ENCODE measurements around the gene ABCB4. TPM values are rescaled to one million over a fixed set of nuclear protein-coding genes. Genes with fewer than 3 reads are reported as not detected.

ABCB4 gene
- total RNA-seq, 1 donor from 2014 or later = 0.41 TPM

GRCh38 chr7:87416682-87417587, 58.5 kb downstream of the ABCB4 start:
- Histone ChIP-seq H3K27me3 (no peaks in the 10 kb centered on the region), H3K36me3 (no peaks in the 10 kb centered on the region), H3K4me3 (no peak overlapping the region), H3K9me3 (no peaks in the 10 kb centered on the region), H3K27ac (no peak overlapping the region), H3K4me1 (no peaks in the 10 kb centered on the region)
- ATAC-seq (peak; percentile 77), DNase-seq (no peak)
- peak; percentile 76 for TF ChIP-seq CTCF (IDR thresholded peaks at IDR 0.05)
- intact Hi-C loops (cut with DNase I) = no loop called here

- intact Hi-C loops (cut with DNase I) = loop anchor here (5.0 kb wide), 1 partner anchor 102 kb away; no protein-coding TSS in a partner anchor
- Histone ChIP-seq H3K4me1 (no peaks in the 10 kb centered on the region), H3K9me3 (no peaks in the 10 kb centered on the region), H3K27ac (no peak overlapping the region), H3K36me3 (no peaks in the 10 kb centered on the region), H3K4me3 (no peak overlapping the region), H3K27me3 (no peaks in the 10 kb centered on the region)
- no peak for DNase-seq
- no peak for ATAC-seq
- TF ChIP-seq CTCF (IDR thresholded peaks at IDR 0.05) = no peak
Measured at GRCh38 chr7:87414794-87415188, 60.7 kb downstream of the ABCB4 start.

- Histone ChIP-seq H3K36me3 (no peaks in the 10 kb centered on the region), H3K4me1 (no peaks in the 10 kb centered on the region), H3K27ac (no peak overlapping the region), H3K27me3 (no peaks in the 10 kb centered on the region), H3K4me3 (no peak overlapping the region), H3K9me3 (no peaks in the 10 kb centered on the region)
- ATAC-seq (no peak), DNase-seq (no peak)
- intact Hi-C loops (cut with DNase I) = loop anchor here (5.0 kb wide), 1 partner anchor 102 kb away; no protein-coding TSS in a partner anchor
- TF ChIP-seq CTCF (IDR thresholded peaks at IDR 0.05) = no peak
Measured at GRCh38 chr7:87413951-87414793, 61.3 kb downstream of the ABCB4 start.

- H3K27ac ChIP-seq = no peak overlapping the region
- H3K4me1 ChIP-seq = no peaks in the 10 kb centered on the region
- H3K36me3 ChIP-seq = no peaks in the 10 kb centered on the region
- TF ChIP-seq CTCF (IDR thresholded peaks at IDR 0.05) = no peak
- ATAC-seq (no peak), DNase-seq (no peak)
- no peaks in the 10 kb centered on the region for H3K27me3 ChIP-seq
- H3K4me3 ChIP-seq = no peak overlapping the region
- intact Hi-C loops (cut with DNase I) = loop anchor here (5.0 kb wide), 1 partner anchor 101 kb away; no protein-coding TSS in a partner anchor
- H3K9me3 ChIP-seq = no peaks in the 10 kb centered on the region
Measured at GRCh38 chr7:87413029-87413428, 62.5 kb downstream of the ABCB4 start.

GRCh38 chr7:87411186-87411585, 64.3 kb downstream of the ABCB4 start:
- H3K27me3 ChIP-seq = no peaks in the 10 kb centered on the region
- H3K36me3 ChIP-seq = no peaks in the 10 kb centered on the region
- no peak overlapping the region for H3K4me3 ChIP-seq
- H3K27ac ChIP-seq = no peak overlapping the region
- no peak for DNase-seq
- TF ChIP-seq CTCF (IDR thresholded peaks at IDR 0.05) = no peak
- ATAC-seq = no peak
- intact Hi-C loops (cut with DNase I) = loop anchor here (5.0 kb wide), 1 partner anchor 99 kb away; no protein-coding TSS in a partner anchor
- no peaks in the 10 kb centered on the region for H3K4me1 ChIP-seq
- no peaks in the 10 kb centered on the region for H3K9me3 ChIP-seq

Measured in upper lobe of right lung (tissue), 1 donor.